GM23338 (cell line): ENCODE data around the gene EXOC4. TPM values are rescaled to one million over a fixed set of nuclear protein-coding genes. Genes with fewer than 3 reads are reported as not detected.

Experiments
- ATAC-seq: fragments of 200-7000 bp; cut with Tn5 transposase; 3 replicates; pipeline ENCODE4 v1.9.1; 2020
- DNase-seq: peaks from one replicate; pipeline ENCODE4 v3.0.0-alpha.2; 2015; ENCODE audit warnings: low spot score
- H2AFZ ChIP-seq: fragments of 200-600 bp; sonication (generic); 2 replicates; pipeline ENCODE4 v1.8.0; 2016; ENCODE audit warnings: antibody characterized with exemption, mild to moderate bottlenecking, moderate library complexity
- H3F3A ChIP-seq: fragments of 200-600 bp; sonication (generic); replicated peaks from 2 replicates; pipeline ENCODE4 v1.8.0; 2017; ENCODE audit warnings: antibody characterized with exemption, mixed run types, low read depth
- H3K27ac ChIP-seq: fragments of 200-600 bp; sonication (generic); 2 replicates; pipeline ENCODE4 v1.6.1; 2016; ENCODE audit warnings: low read depth
- H3K27me3 ChIP-seq: fragments of 200-600 bp; sonication (generic); 2 replicates; pipeline ENCODE4 v1.8.0; 2016; ENCODE audit warnings: mild to moderate bottlenecking, mixed run types, moderate library complexity; ENCODE audit not compliant: insufficient read depth
- H3K36me3 ChIP-seq: fragments of 200-600 bp; sonication (generic); 2 replicates; pipeline ENCODE4 v1.8.0; 2016; ENCODE audit warnings: mild to moderate bottlenecking; ENCODE audit not compliant: insufficient read depth
- H3K4me1 ChIP-seq: fragments of 200-600 bp; sonication (generic); 2 replicates; pipeline ENCODE4 v1.8.0; 2016; ENCODE audit warnings: mild to moderate bottlenecking, moderate library complexity; ENCODE audit not compliant: insufficient read depth
- H3K4me2 ChIP-seq: fragments of 200-600 bp; sonication (generic); 2 replicates; pipeline ENCODE4 v1.7.1; 2017; ENCODE audit warnings: mixed run types
- H3K4me3 ChIP-seq: fragments of 200-600 bp; sonication (generic); 2 replicates; pipeline ENCODE4 v1.6.1; 2016; ENCODE audit warnings: mixed run types
- H3K79me2 ChIP-seq: fragments of 200-600 bp; sonication (generic); replicated peaks from 2 replicates; pipeline ENCODE4 v1.8.0; 2017; ENCODE audit warnings: mild to moderate bottlenecking; ENCODE audit not compliant: insufficient read depth
- H3K9me2 ChIP-seq: fragments of 200-600 bp; sonication (generic); 2 replicates; pipeline ENCODE4 v1.8.0; 2017; ENCODE audit not compliant: insufficient read depth
- H4K20me1 ChIP-seq: fragments of 200-600 bp; sonication (generic); replicated peaks from 2 replicates; pipeline ENCODE4 v1.8.0; 2017; ENCODE audit warnings: mild to moderate bottlenecking; ENCODE audit not compliant: insufficient read depth
- H3K27ac Mint-ChIP-seq: 2 replicates; pipeline ENCODE4 v1.8.0; 2020; ENCODE audit warnings: inconsistent platforms, mild to moderate bottlenecking, moderate library complexity, mixed read lengths
- H3K27me3 Mint-ChIP-seq: 3 replicates; pipeline ENCODE4 v1.8.0; 2022; ENCODE audit warnings: low read depth, mild to moderate bottlenecking, moderate library complexity, mixed read lengths, inconsistent platforms; ENCODE audit not compliant: insufficient read depth, poor library complexity
- H3K36me3 Mint-ChIP-seq: 3 replicates; pipeline ENCODE4 v1.8.0; 2021; ENCODE audit warnings: low read depth, mild to moderate bottlenecking, inconsistent platforms, moderate library complexity, mixed read lengths
- H3K4me1 Mint-ChIP-seq: 3 replicates; pipeline ENCODE4 v1.8.0; 2020; ENCODE audit warnings: mild to moderate bottlenecking, inconsistent platforms, mixed read lengths
- H3K4me3 Mint-ChIP-seq: 3 replicates; pipeline ENCODE4 v1.8.0; 2021; ENCODE audit warnings: moderate library complexity, mild to moderate bottlenecking, inconsistent platforms, mixed read lengths
- H3K9me3 Mint-ChIP-seq: 3 replicates; pipeline ENCODE4 v1.8.0; 2020; ENCODE audit warnings: moderate library complexity, mild to moderate bottlenecking, inconsistent platforms, mixed read lengths
- NANOG ChIP-seq: IDR thresholded peaks from 2 replicates; pipeline ENCODE4 v1.6.1; 2016; ENCODE audit warnings: antibody characterized with exemption, borderline replicate concordance
- STAT1 ChIP-seq: IDR thresholded peaks from one replicate; pipeline ENCODE4 v1.6.1; 2016; ENCODE audit warnings: antibody characterized with exemption; ENCODE audit not compliant: unreplicated experiment
- ZNF114 ChIP-seq: fragments of 250-450 bp; sonication (Bioruptor Pico); IDR thresholded peaks from 2 replicates; pipeline ENCODE4 v1.5.0; 2020; ENCODE audit warnings: mild to moderate bottlenecking, moderate library complexity
- ZNF331 ChIP-seq: fragments of 250-450 bp; sonication (Bioruptor Pico); IDR thresholded peaks from 2 replicates; pipeline ENCODE4 v1.5.0; 2020; ENCODE audit warnings: low read depth, mild to moderate bottlenecking, moderate library complexity
- polyA plus RNA-seq: library from polyadenylated mRNA; unstranded; fragments of >200 nt; fragmentation: Nextera tagmentation; extraction: Ambion mirVana; gene quantifications from 2 replicates; pipeline ENCODE4 v1.2.1, GENCODE V29; 2016
- total RNA-seq: library from RNA; depleted of rRNA; stranded (reverse); fragments of >200 nt; shearing (Covaris generic); gene quantifications from 2 replicates; pipeline ENCODE4 v1.2.3, GENCODE V29; 2014
- TF ChIP-seq, protein P1 (sequence below): IDR thresholded peaks from one replicate; pipeline ENCODE4 v1.6.1; 2018; ENCODE audit warnings: antibody characterized with exemption; ENCODE audit not compliant: unreplicated experiment
- TF ChIP-seq, protein P2 (sequence below), 2 experiments: fragments of 200-600 bp in 1 of 2; sonication (generic) in 1 of 2; conservative IDR thresholded peaks; 2 replicates each; pipeline versions ENCODE4 v1.5.1 to v1.6.1; 2016 to 2017; ENCODE audit warnings: antibody characterized with exemption in 2 of 2, low read depth in 2 of 2, mild to moderate bottlenecking in 2 of 2, moderate library complexity in 1 of 2
- TF ChIP-seq, protein P3 (sequence below): IDR thresholded peaks from 2 replicates; pipeline ENCODE4 v1.6.1; 2016; ENCODE audit warnings: antibody characterized with exemption

EXOC4 gene
- total and polyA plus RNA-seq, 2 experiments from 2014 or later = 37.5 to 52.7 TPM

DNA sequence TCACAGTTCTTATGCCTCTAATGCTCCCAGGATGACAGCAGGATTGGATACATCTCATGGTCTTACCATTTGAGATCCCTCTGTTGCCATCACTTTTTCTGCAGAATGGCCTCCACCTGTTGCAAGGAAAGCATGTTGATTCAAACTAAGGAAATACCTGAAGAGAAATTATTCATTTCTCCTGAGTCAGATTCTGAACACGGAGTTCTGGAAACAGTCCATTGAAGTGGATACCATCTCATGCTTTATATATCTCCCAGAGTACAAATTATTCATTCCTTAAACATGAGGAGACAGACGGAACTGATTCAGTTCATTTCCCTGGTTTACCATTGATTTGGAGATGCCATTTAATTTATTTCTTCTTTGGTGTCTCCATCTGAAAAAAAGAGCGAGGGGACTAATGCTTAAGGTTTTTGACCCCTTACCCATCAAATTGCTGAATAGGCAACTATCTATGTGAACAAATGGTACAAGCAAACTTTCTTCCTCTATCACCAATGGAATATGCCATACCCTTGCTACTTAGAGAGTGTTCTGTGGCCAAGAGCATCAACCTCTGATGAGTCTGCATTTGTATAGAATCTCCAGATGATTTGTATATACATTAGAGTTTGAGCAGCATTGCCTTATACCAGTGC, 569.2 kb downstream of the EXOC4 start:
- no peak for ATAC-seq
- H3K27ac Mint-ChIP-seq = no peak overlapping the region
- no peaks in the 10 kb centered on the region for H3K9me2 ChIP-seq
- H3K27me3 ChIP-seq = no peaks in the 10 kb centered on the region
- H3K4me3 Mint-ChIP-seq = no peak overlapping the region
- no peak overlapping the region for H3K4me3 ChIP-seq
- no peaks in the 10 kb centered on the region for H3K79me2 ChIP-seq
- no peaks in the 10 kb centered on the region for H3K9me3 Mint-ChIP-seq
- H3K27ac ChIP-seq = no peak overlapping the region
- H3F3A ChIP-seq = no peaks in the 10 kb centered on the region
- H3K4me1 ChIP-seq = no peaks in the 10 kb centered on the region
- H3K4me1 Mint-ChIP-seq = peaks cover 7% of the 10 kb centered on the region; the same call in 1 of the 3 replicates
- no peaks in the 10 kb centered on the region; the same call in 2 of the 3 replicates for H3K36me3 Mint-ChIP-seq
- no peak for DNase-seq
- H2AFZ ChIP-seq = no peak overlapping the region
- no peaks in the 10 kb centered on the region for H3K36me3 ChIP-seq
- TF ChIP-seq, protein P1, sequence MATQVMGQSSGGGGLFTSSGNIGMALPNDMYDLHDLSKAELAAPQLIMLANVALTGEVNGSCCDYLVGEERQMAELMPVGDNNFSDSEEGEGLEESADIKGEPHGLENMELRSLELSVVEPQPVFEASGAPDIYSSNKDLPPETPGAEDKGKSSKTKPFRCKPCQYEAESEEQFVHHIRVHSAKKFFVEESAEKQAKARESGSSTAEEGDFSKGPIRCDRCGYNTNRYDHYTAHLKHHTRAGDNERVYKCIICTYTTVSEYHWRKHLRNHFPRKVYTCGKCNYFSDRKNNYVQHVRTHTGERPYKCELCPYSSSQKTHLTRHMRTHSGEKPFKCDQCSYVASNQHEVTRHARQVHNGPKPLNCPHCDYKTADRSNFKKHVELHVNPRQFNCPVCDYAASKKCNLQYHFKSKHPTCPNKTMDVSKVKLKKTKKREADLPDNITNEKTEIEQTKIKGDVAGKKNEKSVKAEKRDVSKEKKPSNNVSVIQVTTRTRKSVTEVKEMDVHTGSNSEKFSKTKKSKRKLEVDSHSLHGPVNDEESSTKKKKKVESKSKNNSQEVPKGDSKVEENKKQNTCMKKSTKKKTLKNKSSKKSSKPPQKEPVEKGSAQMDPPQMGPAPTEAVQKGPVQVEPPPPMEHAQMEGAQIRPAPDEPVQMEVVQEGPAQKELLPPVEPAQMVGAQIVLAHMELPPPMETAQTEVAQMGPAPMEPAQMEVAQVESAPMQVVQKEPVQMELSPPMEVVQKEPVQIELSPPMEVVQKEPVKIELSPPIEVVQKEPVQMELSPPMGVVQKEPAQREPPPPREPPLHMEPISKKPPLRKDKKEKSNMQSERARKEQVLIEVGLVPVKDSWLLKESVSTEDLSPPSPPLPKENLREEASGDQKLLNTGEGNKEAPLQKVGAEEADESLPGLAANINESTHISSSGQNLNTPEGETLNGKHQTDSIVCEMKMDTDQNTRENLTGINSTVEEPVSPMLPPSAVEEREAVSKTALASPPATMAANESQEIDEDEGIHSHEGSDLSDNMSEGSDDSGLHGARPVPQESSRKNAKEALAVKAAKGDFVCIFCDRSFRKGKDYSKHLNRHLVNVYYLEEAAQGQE = no peak
- TF ChIP-seq, protein P2, sequence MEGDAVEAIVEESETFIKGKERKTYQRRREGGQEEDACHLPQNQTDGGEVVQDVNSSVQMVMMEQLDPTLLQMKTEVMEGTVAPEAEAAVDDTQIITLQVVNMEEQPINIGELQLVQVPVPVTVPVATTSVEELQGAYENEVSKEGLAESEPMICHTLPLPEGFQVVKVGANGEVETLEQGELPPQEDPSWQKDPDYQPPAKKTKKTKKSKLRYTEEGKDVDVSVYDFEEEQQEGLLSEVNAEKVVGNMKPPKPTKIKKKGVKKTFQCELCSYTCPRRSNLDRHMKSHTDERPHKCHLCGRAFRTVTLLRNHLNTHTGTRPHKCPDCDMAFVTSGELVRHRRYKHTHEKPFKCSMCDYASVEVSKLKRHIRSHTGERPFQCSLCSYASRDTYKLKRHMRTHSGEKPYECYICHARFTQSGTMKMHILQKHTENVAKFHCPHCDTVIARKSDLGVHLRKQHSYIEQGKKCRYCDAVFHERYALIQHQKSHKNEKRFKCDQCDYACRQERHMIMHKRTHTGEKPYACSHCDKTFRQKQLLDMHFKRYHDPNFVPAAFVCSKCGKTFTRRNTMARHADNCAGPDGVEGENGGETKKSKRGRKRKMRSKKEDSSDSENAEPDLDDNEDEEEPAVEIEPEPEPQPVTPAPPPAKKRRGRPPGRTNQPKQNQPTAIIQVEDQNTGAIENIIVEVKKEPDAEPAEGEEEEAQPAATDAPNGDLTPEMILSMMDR (conservative IDR thresholded peaks at IDR 0.05; ENCODE audit: low read depth in 2 of 2) = no peak
- TF ChIP-seq ZNF331 (CRISPR knock-in tag) (no peak), NANOG (no peak), STAT1 (no peak), ZNF114 (CRISPR knock-in tag) (no peak)
- TF ChIP-seq, protein P3, sequence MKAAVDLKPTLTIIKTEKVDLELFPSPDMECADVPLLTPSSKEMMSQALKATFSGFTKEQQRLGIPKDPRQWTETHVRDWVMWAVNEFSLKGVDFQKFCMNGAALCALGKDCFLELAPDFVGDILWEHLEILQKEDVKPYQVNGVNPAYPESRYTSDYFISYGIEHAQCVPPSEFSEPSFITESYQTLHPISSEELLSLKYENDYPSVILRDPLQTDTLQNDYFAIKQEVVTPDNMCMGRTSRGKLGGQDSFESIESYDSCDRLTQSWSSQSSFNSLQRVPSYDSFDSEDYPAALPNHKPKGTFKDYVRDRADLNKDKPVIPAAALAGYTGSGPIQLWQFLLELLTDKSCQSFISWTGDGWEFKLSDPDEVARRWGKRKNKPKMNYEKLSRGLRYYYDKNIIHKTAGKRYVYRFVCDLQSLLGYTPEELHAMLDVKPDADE = no peak
- no peaks in the 10 kb centered on the region for H4K20me1 ChIP-seq
- no peak overlapping the region for H3K4me2 ChIP-seq
- peaks cover 2% of the 10 kb centered on the region for H3K27me3 Mint-ChIP-seq
